Measurements from ENCODE around the gene LXN.

DNA sequence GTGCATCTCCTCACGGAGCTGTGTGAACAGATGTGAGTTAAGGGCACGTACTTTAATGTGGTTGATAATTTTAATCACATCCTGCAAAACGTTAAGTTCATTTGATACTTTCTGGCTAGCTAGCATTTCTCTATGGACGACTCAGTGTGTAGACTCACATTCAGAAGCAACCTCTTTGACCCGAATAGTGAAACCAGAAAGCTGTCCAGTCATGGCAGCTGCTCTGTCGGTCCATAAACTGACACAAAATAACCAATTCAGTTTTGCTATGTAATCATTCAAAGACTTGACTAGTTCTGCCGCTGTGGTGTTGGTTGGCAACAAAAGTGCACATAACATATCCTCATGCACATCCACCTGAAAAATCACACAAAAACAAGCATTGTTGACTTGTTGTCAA, 31.8 kb downstream of the LXN start:
- TF ChIP-seq, protein P1, sequence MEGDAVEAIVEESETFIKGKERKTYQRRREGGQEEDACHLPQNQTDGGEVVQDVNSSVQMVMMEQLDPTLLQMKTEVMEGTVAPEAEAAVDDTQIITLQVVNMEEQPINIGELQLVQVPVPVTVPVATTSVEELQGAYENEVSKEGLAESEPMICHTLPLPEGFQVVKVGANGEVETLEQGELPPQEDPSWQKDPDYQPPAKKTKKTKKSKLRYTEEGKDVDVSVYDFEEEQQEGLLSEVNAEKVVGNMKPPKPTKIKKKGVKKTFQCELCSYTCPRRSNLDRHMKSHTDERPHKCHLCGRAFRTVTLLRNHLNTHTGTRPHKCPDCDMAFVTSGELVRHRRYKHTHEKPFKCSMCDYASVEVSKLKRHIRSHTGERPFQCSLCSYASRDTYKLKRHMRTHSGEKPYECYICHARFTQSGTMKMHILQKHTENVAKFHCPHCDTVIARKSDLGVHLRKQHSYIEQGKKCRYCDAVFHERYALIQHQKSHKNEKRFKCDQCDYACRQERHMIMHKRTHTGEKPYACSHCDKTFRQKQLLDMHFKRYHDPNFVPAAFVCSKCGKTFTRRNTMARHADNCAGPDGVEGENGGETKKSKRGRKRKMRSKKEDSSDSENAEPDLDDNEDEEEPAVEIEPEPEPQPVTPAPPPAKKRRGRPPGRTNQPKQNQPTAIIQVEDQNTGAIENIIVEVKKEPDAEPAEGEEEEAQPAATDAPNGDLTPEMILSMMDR (IDR thresholded peaks at IDR 0.05; ENCODE audit: low read depth, low read length, poor library complexity, severe bottlenecking): no peak
- no peak for TF ChIP-seq EZH2phosphoT487 (IDR thresholded peaks at IDR 0.05; ENCODE audit: borderline replicate concordance, low read length)
